Suppressor macrophage (primary cell): ENCODE data around the gene RBM20.
A peak's percentile ranks its signal among the peaks of the same experiment; 100 is the strongest.
"Not testable (repeated sequence)": the region's sequence is repeated elsewhere in the genome, so short reads cannot be mapped to it uniquely, and the experiment has no call there.

ENCODE experiments used
- DNase-seq, 4 experiments: peaks; one replicate each; pipeline ENCODE4 v3.0.0-alpha.2; 2020 to 2022
- total RNA-seq, 17 experiments: gene quantifications; one replicate each; lab custom pipeline; 2026; ENCODE audit warnings: mixed read lengths in 6 of 17, inconsistent platforms in 3 of 17; lab: John Stamatoyannopoulos, UW

The RBM20 gene
- 0 to 4.8 (median 0) reads per million in 17 experiments for total RNA-seq

DNA sequence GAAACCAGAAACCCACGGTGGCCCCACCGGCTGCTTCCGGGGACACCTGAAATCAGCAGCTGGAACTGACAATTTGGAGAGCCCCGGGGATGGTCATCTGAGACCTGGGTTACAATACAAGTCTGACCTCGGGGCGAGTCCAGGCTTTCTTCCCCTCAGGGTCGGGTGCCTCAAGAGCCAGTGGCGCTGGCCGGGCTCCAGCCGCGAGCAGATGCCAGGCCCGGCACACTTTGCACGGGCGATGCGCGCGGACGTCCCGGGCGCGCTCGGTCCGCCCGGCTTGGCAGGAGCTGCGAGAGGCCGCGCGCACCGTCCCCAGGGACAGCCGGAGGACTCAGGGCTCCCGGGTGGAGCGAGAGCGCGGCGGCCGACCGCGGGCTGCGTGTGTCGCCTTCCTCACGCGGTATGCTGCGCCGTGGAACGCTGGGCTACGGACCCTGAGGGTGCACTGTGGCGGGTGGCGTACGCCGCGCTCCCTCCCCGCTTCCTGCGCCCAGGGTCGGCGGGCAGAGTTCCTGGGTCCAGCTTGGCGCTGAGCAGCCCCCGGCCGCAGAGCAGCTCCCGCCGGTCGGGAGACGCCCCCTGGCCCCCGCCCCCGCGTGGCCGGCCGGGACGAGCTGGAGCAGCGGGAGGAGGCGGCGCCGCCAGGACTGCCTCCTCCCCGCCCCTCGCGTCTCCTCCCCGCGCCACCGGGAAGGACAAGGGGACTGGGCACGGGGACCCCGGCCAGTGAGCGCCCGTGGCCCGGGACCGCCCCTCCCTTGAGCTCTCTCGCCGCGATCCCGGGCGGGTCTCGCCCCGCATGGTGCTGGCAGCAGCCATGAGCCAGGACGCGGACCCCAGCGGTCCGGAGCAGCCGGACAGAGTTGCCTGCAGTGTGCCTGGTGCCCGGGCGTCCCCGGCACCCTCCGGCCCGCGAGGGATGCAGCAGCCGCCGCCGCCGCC lies at the start of gene RBM20:
RBM20 (plus strand) TSS at position 684 of the 945 bp plus-strand sequence; CDS start at position 803, 119 bp downstream.
- peak in 3 of 4 experiments; percentile 12 to 47 (median 27) for DNase-seq

DNA sequence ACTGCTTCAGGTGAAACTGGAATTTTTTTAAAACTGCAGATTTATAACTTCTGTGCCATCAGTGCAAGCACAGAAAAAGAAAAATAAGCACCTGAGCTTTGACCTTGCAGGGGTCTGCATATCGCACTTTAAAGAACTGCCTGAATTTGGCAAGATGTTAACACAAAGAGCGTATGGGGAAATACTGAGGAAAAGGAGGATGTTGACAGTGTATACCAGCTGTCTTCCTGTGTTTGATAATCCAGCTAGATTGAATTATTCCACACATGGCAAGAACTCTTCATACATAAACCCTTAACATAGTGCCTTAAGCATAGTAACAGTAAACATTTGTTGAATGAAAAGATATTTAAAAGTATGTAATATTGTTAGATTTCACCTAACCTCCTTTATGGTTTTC lies 46.7 kb upstream of the RBM20 start:
- no peak for DNase-seq

DNA sequence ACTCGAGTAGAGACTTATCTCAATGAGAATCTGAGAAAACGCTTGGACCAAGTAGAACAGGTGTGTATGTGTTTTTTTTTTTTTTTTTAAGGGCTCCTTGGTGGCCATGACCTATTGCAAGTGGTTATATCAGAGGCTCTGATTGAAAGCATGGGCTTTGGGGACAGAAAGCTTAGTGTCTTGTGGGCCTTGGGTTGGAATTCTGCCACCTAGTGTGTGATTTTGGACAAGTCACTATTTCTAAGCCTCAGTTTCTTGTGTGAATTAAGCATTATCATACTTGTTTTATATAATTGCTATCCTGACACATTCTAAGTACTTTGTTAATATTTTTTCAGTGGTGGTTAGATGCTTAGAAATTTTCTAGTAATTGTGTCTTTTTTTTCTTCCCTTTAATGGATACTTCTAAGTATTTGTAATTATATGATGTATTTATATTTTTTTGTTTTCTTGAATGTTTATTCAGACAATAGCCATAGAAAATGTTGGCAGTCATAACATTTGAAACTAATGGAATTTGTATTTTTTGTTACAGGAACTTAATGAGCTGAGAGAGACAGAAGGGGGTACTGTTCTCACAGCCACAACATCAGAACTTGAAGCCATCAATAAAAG lies 43.5 kb upstream of the RBM20 start:
- peak; percentile 62 to 71 (median 66) for DNase-seq

DNA sequence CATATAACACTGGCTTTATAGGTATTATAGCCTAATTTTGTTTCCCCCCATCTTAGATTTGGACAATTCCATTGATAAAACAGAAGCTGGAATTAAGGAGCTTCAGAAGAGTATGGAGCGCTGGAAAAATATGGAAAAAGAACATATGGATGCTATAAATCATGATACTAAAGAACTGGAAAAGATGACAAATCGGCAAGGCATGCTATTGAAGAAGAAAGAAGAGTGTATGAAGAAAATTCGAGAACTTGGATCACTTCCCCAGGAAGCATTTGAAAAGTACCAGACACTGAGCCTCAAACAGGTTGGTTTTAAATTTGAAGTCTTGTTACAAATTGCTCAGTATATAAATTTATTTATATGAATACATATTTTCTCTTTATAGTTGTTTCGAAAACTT lies 42.6 kb upstream of the RBM20 start:
- no peak for DNase-seq

DNA sequence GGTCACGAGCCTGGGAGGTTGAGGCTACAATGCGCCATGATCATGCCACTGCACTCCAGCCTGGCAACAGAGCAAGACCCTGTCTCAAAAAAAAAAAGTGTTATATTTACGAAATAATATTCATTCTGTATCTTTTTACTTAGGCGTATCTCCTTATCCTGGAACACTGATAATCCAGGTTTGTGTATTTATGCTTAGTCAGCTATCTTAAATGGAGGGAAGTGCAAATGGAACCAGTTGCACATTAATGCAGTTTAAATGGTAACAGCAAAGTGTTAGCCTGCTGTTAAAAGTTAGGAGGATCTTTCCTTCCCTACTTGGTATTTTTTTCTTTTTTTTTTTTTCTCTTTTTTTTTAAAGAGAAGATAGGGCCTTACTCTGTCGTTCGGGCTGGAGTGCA lies 36.0 kb upstream of the RBM20 start:
- DNase-seq: no peak

DNA sequence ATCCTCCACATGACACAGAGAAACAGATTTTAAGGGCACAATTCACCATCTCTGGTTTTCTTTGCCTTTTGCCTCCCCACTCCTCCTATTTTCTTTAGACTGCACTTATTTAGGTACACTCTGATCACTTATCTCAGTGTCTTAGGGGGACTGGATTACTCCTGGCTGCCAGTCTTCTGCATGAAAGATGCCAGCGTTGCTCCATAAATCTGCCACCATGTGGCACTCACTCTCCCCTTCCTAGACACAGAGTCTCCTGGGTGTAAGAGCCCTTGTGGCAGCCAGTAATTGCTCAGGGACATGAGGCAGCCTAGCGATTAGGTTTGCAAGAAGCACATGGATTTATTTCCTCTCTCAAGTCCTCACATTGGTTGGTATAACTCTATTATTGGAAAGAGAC lies 34.5 kb upstream of the RBM20 start:
- DNase-seq: no peak

DNA sequence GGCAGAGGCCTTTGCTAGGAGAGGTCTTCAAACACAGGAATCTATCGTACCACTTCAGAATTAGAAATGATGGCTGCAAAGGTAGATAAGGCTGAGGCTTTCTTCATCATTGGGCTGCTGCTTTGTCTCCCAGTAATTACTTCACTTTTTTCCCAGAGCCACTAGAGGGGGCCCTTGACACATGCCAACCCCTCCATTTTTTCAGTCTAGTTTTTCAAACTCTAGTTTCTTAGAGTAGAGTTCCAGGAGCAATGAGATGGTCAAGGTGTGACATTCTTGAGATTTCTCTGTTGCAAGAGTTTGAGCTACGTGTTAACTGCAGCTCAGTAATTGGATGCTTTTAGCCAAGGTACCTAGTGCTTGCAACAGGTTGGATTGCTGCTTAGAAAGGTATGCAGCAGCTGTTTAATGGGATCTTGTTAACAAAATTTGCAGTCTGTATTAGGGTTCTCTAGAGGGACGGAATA lies 33.8 kb upstream of the RBM20 start:
- DNase-seq: peak; percentile 57 to 65 (median 61)

DNA sequence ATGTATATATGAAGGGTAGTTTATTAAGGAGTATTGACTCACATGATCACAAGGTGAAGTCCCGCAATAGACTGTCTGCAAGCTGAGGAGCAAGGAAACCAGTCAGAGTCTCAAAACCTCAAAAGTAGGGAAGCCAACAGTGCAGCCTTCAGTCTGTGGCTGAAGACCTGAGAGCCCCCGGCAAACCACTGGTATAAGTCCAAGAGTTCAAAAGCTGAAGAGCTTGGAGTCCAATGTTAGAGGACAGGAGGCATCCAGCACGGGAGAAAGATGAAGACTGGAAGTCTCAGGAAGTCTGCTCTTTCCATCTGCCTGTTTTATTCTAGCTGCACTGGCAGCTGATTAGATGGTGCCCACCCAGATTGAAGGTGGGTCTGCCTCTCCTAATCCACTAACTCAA lies 33.4 kb upstream of the RBM20 start:
- DNase-seq: not testable (repeated sequence)

DNA sequence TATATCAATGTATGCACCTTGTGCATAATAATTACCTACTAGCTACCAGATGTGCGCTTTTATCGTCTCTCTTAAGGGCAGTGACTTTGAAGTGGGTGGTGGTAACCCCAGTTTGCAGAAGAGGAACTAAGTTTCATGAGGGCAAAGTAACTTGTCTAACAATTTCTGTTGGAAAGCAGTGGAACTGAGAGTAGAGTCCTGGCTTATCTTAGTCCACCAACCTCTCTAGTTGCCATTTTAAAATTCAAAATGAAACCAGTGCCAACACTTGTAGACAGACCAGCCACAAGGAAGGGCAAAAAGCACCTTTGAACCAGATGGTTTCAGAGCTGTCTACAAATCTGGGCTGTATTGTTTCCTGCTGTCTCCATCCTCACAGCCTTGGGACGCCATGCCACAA lies 32.0 kb upstream of the RBM20 start:
- DNase-seq: peak in 3 of 4 experiments; percentile 26 to 36 (median 28)

DNA sequence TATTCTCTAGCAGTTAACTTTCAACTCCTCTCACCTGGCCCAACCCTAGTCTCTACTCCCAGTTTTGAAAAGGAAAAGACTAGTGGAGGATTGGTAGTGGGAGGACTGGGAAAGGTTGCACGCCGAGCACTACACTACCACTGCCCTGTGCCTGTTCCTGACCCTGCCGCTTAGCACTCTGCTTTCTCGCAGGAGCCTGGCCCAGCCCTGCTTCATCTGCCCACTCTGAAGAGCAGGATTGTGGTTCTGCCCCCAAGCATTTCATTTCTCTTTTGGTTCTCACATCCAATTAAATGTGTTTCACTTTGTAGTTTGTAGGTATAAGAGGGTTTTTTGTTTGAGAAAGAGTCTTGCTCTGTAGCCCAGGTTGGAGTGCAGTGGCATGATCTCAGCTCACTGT lies 31.5 kb upstream of the RBM20 start:
- no peak for DNase-seq

DNA sequence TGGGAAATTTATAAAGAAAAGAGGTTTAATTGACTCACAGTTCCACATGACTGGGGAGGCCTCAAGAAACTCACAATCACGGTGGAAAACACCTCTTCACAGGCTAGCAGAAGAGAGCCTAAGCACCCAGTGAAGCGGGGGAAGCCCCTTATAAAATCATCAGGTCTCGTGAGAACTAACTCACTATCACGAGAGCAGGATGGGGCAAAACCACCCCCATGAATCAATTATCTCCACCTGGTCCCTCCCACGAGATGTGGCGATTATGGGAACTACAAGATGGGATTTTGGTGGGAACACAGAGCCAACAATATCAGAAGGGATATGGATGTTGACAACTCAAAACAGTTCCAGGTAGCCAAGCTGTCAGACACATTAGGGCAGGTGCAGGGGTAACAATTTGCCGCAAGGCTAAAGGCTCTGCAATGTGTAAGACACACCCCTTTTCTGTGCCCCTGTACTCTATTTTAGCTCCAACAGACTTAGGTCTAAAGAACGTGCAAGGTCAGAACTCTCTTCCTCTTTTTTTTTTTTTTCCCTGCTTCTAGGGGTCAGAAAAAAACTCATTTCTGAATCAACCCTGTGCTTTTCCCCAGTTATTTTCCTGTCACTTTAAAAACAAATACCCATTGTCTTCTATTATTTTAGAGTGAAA lies 30.7 kb upstream of the RBM20 start:
- peak in 2 of 4 experiments; percentile 23 for DNase-seq

DNA sequence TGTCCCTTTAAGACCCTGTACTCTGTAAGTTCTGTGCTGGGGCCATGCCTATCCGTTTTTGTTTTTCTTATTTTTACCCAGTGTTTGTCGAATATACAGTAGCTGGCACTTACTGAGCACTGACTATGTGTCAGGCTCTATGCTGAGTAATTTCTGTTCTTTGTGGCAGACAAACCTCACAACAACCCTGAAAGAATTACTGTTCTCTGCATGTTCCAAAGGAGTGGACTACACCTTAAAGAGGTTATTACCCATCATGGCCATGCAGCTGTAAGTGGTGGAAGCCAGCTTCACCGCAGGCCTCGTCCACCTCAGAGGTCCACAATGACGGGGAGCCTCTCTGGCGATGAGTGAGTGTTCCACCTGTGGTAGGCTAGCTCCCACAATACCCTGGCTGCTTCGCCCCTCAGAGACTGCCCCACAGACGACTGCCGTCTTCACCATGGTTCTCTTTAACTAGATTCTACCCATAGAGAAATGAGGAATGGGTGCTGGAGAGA lies 30.1 kb upstream of the RBM20 start:
- DNase-seq: no peak

DNA sequence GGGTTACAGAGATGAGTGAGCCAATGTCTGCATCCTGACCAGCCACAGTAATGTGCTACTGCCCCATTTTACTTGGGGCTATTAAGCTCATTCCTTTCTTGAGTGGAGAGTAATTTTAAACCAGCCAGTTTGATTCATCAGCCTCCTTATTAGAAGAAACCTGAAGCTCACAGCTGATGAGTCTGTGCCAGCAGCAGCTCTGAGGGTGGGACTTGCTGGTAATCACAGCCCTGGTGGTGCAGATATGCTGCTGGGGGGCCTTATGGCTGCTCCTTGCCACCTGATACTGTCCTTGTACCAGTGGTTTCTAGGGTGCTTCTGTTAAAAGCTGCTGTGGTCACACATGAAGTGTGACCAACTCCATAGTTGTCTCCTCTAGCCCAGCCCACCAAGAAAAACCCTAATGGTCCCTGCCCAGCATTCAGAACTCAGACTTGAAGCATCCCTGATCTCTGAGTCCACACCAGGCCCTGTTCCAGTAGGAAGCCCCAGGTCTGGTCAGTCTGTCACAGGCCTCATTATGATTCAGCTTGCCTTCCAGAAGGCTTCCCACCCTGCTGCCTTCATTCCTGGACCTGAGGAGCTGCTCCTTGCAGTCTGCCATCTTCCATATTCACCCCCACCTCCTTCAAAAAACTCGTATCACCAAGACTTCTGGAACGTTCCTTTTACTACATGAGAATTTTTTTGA lies 28.9 kb upstream of the RBM20 start:
- no peak for DNase-seq

DNA sequence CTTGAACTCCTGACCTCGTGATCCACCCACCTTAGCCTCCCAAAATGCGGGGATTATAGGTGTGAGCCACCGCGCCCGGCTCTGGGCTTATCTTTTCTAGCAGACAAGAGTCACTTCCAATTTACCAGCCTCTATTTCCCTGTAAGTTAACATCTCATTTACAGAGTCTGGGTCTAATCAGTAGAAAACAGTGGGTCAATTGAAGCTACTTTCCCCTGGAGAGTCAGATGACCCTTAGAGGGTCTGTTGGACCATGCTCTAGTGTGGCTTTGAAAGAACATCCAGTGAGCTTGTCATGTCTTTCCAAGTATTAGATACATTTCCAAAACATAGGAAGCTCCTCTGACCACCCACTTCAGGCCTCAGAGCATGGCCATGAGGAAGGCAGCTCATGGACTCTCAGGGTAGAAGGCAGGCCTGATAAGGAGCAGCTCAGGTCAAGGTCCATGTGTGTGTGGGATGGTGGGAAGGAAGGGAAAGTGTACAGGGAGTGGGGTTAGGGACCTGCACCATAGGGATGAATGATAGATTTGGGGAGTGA lies 27.6 kb upstream of the RBM20 start:
- DNase-seq: no peak

DNA sequence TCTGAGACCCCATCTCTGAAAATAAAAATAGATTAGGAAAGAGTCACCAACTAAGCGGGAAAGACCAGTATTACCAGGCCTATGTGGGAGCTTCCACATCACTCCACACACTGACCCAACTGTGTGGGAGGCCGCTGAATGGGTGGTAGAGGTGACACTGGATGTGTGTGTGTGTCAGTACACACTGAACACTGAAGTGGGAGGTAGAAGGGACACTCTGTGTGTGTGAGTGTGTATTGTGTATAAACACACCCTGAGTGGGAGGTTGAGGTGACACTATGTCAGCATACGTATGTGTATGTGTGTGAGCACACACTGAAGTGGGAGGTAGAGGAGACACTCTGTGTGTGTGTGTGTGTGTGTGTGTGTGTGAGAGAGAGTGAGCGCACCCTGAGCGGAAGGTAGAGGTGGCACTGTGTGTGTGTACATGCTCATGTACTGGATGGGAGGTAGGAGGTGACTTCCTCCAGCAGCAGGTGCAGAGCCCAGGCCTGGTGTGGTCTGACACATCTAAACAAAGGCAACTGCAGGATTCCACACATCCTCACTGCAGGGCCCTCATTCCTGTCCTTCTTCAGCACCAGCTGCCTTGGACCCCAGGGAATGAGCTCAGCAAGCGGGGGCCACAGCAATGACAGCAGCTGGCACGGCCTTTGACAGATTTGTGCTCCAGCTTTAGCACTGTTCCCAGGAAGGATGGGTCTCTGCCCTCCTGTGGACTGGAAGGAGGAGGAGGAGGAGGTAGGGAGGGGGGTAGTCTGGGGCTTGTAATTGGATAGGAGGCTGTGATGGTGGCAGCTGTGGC lies 26.5 kb upstream of the RBM20 start:
- peak in 1 of 4 experiments; percentile 37 for DNase-seq

DNA sequence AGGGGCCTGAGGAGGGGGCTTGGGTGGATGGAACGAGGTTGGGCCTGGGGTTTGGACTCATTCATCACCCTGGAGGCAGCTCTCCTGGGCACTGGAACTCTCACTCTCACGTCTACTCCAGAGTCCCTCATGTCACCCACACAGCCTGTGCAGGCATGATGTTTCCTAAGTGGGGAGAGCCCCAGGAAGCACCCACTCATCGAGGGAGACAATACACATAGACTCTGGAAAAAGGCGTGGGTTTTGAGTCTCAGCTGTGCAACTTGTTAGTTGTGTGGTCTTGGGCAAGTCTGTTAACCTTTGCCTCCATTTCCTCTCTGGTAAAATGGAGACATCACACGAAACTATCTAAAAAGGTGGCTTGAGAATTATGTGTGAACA lies 25.9 kb upstream of the RBM20 start:
- peak; percentile 26 to 65 (median 58) for DNase-seq

DNA sequence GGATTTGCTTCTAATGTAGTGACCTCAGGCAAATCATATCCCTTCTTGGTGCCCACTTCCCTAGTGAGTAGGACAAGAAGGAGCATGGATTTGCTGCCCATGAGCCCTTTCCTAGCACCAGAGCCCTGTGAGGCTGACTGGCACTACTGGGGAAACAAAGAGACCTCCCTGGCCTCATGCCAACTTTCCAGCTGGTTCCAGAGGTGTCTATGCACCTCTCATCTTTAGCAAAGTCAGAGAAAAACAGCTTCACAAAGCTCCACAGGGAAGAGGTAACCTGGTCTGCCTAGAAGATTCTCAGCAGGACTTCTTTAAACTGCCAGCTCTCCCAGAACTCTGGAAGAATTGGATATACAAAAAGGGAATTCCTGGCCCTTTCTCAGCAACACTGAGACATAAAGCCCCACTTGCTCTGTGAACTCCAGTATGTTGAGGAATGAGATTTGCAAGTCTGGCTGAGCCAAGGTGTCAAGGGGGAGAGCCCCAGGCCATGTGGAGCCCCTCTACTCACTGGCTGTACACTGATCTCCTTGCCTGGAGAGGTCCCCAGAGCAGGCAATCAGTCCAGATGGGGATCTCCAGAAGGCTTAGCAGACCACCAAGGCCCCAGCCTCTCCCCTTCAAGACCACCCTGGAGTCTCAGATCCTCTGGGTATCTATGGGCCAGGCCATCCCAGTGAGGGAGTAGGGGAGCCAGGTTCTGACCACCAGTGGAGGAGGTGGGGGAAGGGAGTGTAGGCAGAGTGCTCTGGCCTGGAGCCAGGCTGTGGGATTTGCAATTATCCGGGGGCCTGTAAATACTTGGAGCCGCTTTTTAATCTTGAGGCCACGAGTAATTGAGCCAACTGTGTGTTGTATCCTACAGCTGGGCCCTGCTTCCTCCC lies 24.4 kb upstream of the RBM20 start:
- DNase-seq: no peak

DNA sequence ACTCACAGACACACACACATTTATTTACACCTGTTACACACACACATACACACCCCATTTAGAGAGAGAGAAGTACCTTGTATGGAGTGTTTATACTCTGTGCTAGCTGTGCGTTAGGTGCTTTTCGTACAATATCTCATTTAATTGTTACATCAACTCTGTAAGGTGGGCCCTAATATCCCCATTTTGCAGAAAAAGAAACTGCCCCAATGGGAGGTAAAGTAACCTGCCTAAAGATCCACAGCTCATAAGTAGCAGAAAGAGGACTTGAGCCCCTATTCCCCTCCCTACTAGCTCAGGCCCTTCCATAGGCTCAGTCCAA lies 23.8 kb upstream of the RBM20 start:
- DNase-seq: no peak

DNA sequence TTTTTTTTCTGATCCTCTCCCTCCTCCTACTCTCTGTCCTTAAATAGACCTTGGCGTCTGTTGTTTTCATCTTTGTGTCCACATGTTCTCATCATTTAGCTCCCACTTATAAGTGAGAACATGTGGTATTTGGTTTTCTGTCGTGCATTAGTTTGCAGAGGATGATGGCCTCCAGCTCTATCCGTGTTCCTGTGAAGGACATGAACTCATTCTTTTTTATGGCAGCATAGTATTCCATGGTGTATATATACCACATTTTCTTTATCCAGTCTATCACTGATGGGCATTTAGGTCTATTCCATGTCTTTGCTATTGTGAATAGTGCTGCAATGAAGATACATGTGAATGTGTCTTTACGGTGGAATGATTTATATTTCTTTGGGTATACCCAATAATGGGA lies 20.8 kb upstream of the RBM20 start:
- DNase-seq: not testable (repeated sequence)

DNA sequence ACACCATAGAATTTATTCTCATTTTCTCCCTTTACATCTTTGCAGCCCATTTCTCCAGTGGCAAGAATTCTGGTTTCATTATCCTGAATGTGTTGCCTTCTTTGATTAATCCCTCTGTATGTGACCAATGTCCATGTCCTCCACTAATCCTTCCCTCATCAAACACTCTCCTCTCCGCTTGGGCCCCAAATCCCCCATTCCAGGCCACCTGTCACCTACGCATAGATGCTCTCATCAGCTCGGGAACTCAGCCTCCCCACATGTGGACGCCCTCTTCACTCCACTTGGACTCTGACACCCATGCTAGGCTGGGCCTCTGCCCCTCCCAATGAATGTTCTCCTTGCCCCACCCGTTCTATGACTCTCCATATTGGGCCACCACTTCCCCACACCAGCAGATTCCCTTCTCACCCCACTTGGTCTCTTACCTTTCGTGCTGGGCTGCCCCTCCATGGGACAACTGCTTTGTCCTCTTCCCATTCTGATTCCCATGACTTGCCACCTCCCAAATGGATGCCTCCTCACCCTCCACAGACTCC lies 18.7 kb upstream of the RBM20 start:
- DNase-seq: no peak
